HG02642 (cell line): ENCODE data around the gene ANKMY2.
"Not testable (repeated sequence)": the region's sequence is repeated elsewhere in the genome, so short reads cannot be mapped to it uniquely, and the experiment has no call there.

Source experiments
- ATAC-seq: cut with Tn5 transposase; IDR thresholded peaks from one replicate; pipeline ENCODE4 v1.9.1; 2021; ENCODE audit warnings: mild to moderate bottlenecking; ENCODE audit not compliant: unreplicated experiment, poor library complexity

The ANKMY2 gene

GRCh38 chr7:16660702-16661464 is 15.3 kb upstream of the ANKMY2 start:
- ATAC-seq = no peak

GRCh38 chr7:16659854-16660497 is 14.4 kb upstream of the ANKMY2 start:
- ATAC-seq = not testable (repeated sequence)

GRCh38 chr7:16657656-16658279 is 12.2 kb upstream of the ANKMY2 start:
- ATAC-seq = no peak

GRCh38 chr7:16656141-16656540 is 10.6 kb upstream of the ANKMY2 start:
- ATAC-seq = no peak

GRCh38 chr7:16655394-16655793 is 9.8 kb upstream of the ANKMY2 start:
- ATAC-seq = no peak

- no peak for ATAC-seq
Observed at GRCh38 chr7:16652888-16653287, 7.3 kb upstream of the ANKMY2 start.

GRCh38 chr7:16652240-16652583 is 6.7 kb upstream of the ANKMY2 start:
- no peak for ATAC-seq

- ATAC-seq = no peak
Observed at GRCh38 chr7:16651396-16652239, 6.1 kb upstream of the ANKMY2 start.

- no peak for ATAC-seq
Observed at GRCh38 chr7:16650266-16650665, 4.7 kb upstream of the ANKMY2 start.

GRCh38 chr7:16649196-16649595 is 3.6 kb upstream of the ANKMY2 start:
- ATAC-seq = no peak

- ATAC-seq = no peak
Observed at GRCh38 chr7:16648551-16648950, 3.0 kb upstream of the ANKMY2 start.

- no peak for ATAC-seq
Observed at GRCh38 chr7:16647435-16647960, 1.9 kb upstream of the ANKMY2 start.

GRCh38 chr7:16646472-16647072 is 1.0 kb upstream of the ANKMY2 start:
- peak; percentile 1 for ATAC-seq

GRCh38 chr7:16644636-16645592 is 640 bp downstream of the ANKMY2 start:
- no peak for ATAC-seq

GRCh38 chr7:16644157-16644556 is 1.4 kb downstream of the ANKMY2 start:
- no peak for ATAC-seq

- ATAC-seq = no peak
Observed at GRCh38 chr7:16638282-16639280, 7.0 kb downstream of the ANKMY2 start.

- ATAC-seq = no peak
Observed at GRCh38 chr7:16637379-16637778, 8.2 kb downstream of the ANKMY2 start.
